Spleen (tissue), 11 donors: ENCODE data around the gene BABAM2. TPM values are rescaled to one million over a fixed set of nuclear protein-coding genes. Genes with fewer than 3 reads are reported as not detected.

Experiments
- DNase-seq: peaks from one replicate; pipeline ENCODE4 v3.0.0-alpha.2; 2020
- H3K27ac ChIP-seq, 8 donors: fragments of 200-600 bp; sonication (generic) in 7 of 8; 1 replicate in 4 of 8; 2 replicates in 4 of 8; pipeline versions ENCODE4 v1.5.0 to v1.8.0; 2016 to 2021; ENCODE audit warnings: inconsistent platforms in 4 of 8, mild to moderate bottlenecking in 4 of 8, moderate library complexity in 1 of 8
- H3K27me3 ChIP-seq, 7 donors: fragments of 200-600 bp; sonication (generic) in 6 of 7; replicated peaks in 1 of 7; 1 replicate in 4 of 7; 2 replicates in 3 of 7; pipeline versions ENCODE4 v1.5.0 to v1.8.0; 2016 to 2021; ENCODE audit warnings: inconsistent platforms in 3 of 7, mild to moderate bottlenecking in 1 of 7
- H3K36me3 ChIP-seq, 6 donors: fragments of 200-600 bp; sonication (generic) in 5 of 6; 1 replicate in 4 of 6; 2 replicates in 2 of 6; pipeline versions ENCODE4 v1.5.0 to v1.8.0; 2016 to 2021; ENCODE audit warnings: inconsistent platforms in 2 of 6
- H3K4me1 ChIP-seq, 6 donors: fragments of 200-600 bp; sonication (generic) in 5 of 6; 1 replicate in 3 of 6; 2 replicates in 3 of 6; pipeline versions ENCODE4 v1.5.0 to v1.8.0; 2016 to 2021; ENCODE audit warnings: inconsistent platforms in 3 of 6
- H3K4me3 ChIP-seq, 8 donors: fragments of 200-600 bp; sonication (generic) in 7 of 8; 1 replicate in 4 of 8; 2 replicates in 4 of 8; pipeline versions ENCODE4 v1.5.0 to v1.8.0; 2016 to 2021; ENCODE audit warnings: inconsistent platforms in 4 of 8, mild to moderate bottlenecking in 4 of 8, moderate library complexity in 2 of 8
- H3K9me3 ChIP-seq, 8 donors: fragments of 200-600 bp; sonication (generic) in 7 of 8; 1 replicate in 4 of 8; 2 replicates in 4 of 8; pipeline versions ENCODE4 v1.5.0 to v1.8.0; 2016 to 2021; ENCODE audit warnings: inconsistent platforms in 4 of 8
- CTCF ChIP-seq, 11 experiments: fragments of 200-600 bp in 7 of 11; fragments of 450-650 bp in 4 of 11; sonication (generic) in 4 of 11; IDR thresholded peaks in 8 of 11; conservative IDR thresholded peaks in 3 of 11; 1 replicate in 7 of 11; 2 replicates in 4 of 11; pipeline versions ENCODE4 v1.4.0 to v1.8.0; 2016 to 2021; ENCODE audit warnings: antibody characterized with exemption in 11 of 11, inconsistent platforms in 4 of 11, mild to moderate bottlenecking in 1 of 11
- POLR2A ChIP-seq, 3 donors: fragments of 450-650 bp; IDR thresholded peaks; one replicate each; pipeline ENCODE4 v1.5.1; 2017; ENCODE audit warnings: antibody characterized with exemption in 3 of 3, mild to moderate bottlenecking in 1 of 3
- POLR2AphosphoS5 ChIP-seq, 3 donors: sonication (generic); formaldehyde crosslinking; IDR thresholded peaks; one replicate each; pipeline ENCODE4 v1.5.1; 2017; ENCODE audit warnings: antibody characterized with exemption in 3 of 3
- WGBS, 5 donors: extraction: QIAGEN DNeasy Blood & Tissue Kit in 3 of 5; methylation state at CpG; one replicate each; pipeline versions ENCODE4 v1.1.5 to v1.1.7; 2013 to 2018; 5-methylcytosine and 5-hydroxymethylcytosine counted together
- intact Hi-C: fragments of 100-400 bp; cut with DNase I; formaldehyde crosslinking; loops from one replicate; pipeline ENCODE4 v1.15.0; 2023; ENCODE audit warnings: low total_unique reads
- polyA plus RNA-seq, 3 donors: library from polyadenylated mRNA; stranded (reverse); fragments of 200-250 nt; gene quantifications; one replicate each; pipeline ENCODE4 v1.2.1, GENCODE V29; 2013
- total RNA-seq, 7 donors: library from RNA; depleted of rRNA in 3 of 7; stranded (reverse); fragments of >200 nt in 3 of 7; fragmentation: NEBNext Ultra II Directional in 4 of 7; extraction: Animal tissue kit (Norgen Biotek cat#: 25700) in 4 of 7; gene quantifications; one replicate each; pipeline versions ENCODE4 v1.1.0 to v1.2.1, GENCODE V29; 2016 to 2021
- donor health status: healthy with polysubstance abuse.
- donor health status: DM: no; HTN: no; CAD: no; lungs with moderate emphysema.
- donor health status: DM: no; HTN: no; CAD: no.
- donor health status: Bipolar disorder and iron deficiency.
- donor health status: healthy.
- donor health status: DM: no; HTN: no; CAD: no.
- donor health status: DM: yes; HTN: yes; CAD: no.

The BABAM2 gene
- total and polyA plus RNA-seq, 10 donors: 16.1 to 70.1 (median 55.0) TPM

- DNase-seq: no peak
- Histone ChIP-seq H3K27ac (no peak overlapping the region), H3K4me1 (no peaks in the 10 kb centered on the region), H3K27me3 (no peaks in the 10 kb centered on the region), H3K36me3 (peaks cover 0 to 11% (median 0%) of the 10 kb centered on the region in 6 donors), H3K4me3 (no peak overlapping the region), H3K9me3 (no peaks in the 10 kb centered on the region)
- intact Hi-C loops: no loop called here
- WGBS, 5 donors: 94 to 99% (median 95%) methylated on average over 3 of the region's 3 CpGs
- TF ChIP-seq POLR2A (IDR thresholded peaks at IDR 0.05): no peak
- TF ChIP-seq POLR2AphosphoS5 (IDR thresholded peaks at IDR 0.05): no peak
- TF ChIP-seq CTCF (IDR thresholded peaks at IDR 0.05 in 8 of 11, conservative IDR thresholded peaks at IDR 0.05 in 3 of 11): no peak
These were observed 312.2 kb downstream of the BABAM2 start for GRCh38 chr2:28202719-28203118.

- Histone ChIP-seq H3K27ac (no peak overlapping the region), H3K4me3 (no peak overlapping the region), H3K4me1 (no peaks in the 10 kb centered on the region), H3K9me3 (no peaks in the 10 kb centered on the region), H3K27me3 (no peaks in the 10 kb centered on the region), H3K36me3 (peaks cover 0 to 3% (median 0%) of the 10 kb centered on the region in 6 donors)
- DNase-seq: no peak
- WGBS, 5 donors: 84 to 91% (median 90%) methylated on average over 3 of the region's 3 CpGs
- intact Hi-C loops: no loop called here
- TF ChIP-seq CTCF (IDR thresholded peaks at IDR 0.05 in 8 of 11, conservative IDR thresholded peaks at IDR 0.05 in 3 of 11) (no peak), POLR2AphosphoS5 (IDR thresholded peaks at IDR 0.05) (no peak), POLR2A (IDR thresholded peaks at IDR 0.05) (no peak)
These were observed 316.2 kb downstream of the BABAM2 start for GRCh38 chr2:28206762-28207161.

- WGBS, 5 donors: 87 to 98% (median 94%) methylated on average over 3 of the region's 3 CpGs
- no peak for TF ChIP-seq CTCF (IDR thresholded peaks at IDR 0.05 in 8 of 11, conservative IDR thresholded peaks at IDR 0.05 in 3 of 11)
- no peak for TF ChIP-seq POLR2A (IDR thresholded peaks at IDR 0.05)
- no peak for TF ChIP-seq POLR2AphosphoS5 (IDR thresholded peaks at IDR 0.05)
- Histone ChIP-seq H3K27ac (no peak overlapping the region), H3K36me3 (no peaks in the 10 kb centered on the region), H3K9me3 (no peaks in the 10 kb centered on the region), H3K4me3 (no peak overlapping the region), H3K4me1 (no peaks in the 10 kb centered on the region), H3K27me3 (no peaks in the 10 kb centered on the region)
- no peak for DNase-seq
- intact Hi-C loops: no loop called here
These were observed 318.7 kb downstream of the BABAM2 start for GRCh38 chr2:28209261-28209691.

GRCh38 chr2:28209864-28210263 lies 319.3 kb downstream of the BABAM2 start:
- DNase-seq: no peak
- TF ChIP-seq CTCF (IDR thresholded peaks at IDR 0.05 in 8 of 11, conservative IDR thresholded peaks at IDR 0.05 in 3 of 11) (no peak), POLR2A (IDR thresholded peaks at IDR 0.05) (no peak), POLR2AphosphoS5 (IDR thresholded peaks at IDR 0.05) (no peak)
- Histone ChIP-seq H3K36me3 (no peaks in the 10 kb centered on the region), H3K27me3 (no peaks in the 10 kb centered on the region), H3K27ac (no peak overlapping the region), H3K9me3 (no peaks in the 10 kb centered on the region), H3K4me1 (no peaks in the 10 kb centered on the region), H3K4me3 (no peak overlapping the region)
- intact Hi-C loops: no loop called here
